ENCODE measurements around the gene CIAO3.

The CIAO3 gene

GRCh38 chr16:774086-775001 is 33.5 kb upstream of the CIAO3 start:
- Histone ChIP-seq H2AK5ac (ENCODE audit: low read length) (no peak overlapping the region), H3K18ac (ENCODE audit: low read length) (no peak overlapping the region), H3K27me3 (ENCODE audit: insufficient read depth, low read length) (no peaks in the 10 kb centered on the region), H3K79me2 (ENCODE audit: control insufficient read depth, insufficient read depth, low read length, poor library complexity) (no peaks in the 10 kb centered on the region), H3K4me3 (ENCODE audit: low read depth, low read length) (no peak overlapping the region), H3K9me3 (ENCODE audit: insufficient read depth, low read depth, low read length) (no peaks in the 10 kb centered on the region), H3K4me1 (ENCODE audit: control insufficient read depth in 1 of 2, insufficient read depth in 2 of 2, low read length in 2 of 2) (peaks cover 5% of the 10 kb centered on the region in 2 experiments), H3K79me1 (ENCODE audit: low read length) (no peaks in the 10 kb centered on the region), H4K91ac (ENCODE audit: low read depth, low read length) (no peak overlapping the region), H3K9ac (ENCODE audit: low read length) (no peak overlapping the region), H3K36me3 (ENCODE audit: control insufficient read depth in 1 of 2, insufficient read depth in 2 of 2, low read length in 2 of 2) (no peaks in the 10 kb centered on the region), H3K4me2 (ENCODE audit: low read length) (no peak overlapping the region), H2AFZ (ENCODE audit: insufficient read depth, low read length, poor library complexity) (no peak overlapping the region), H2BK120ac (ENCODE audit: insufficient read depth, low read length, poor library complexity) (no peak overlapping the region), H2BK5ac (ENCODE audit: low read depth, low read length, poor library complexity) (no peak overlapping the region), H4K8ac (ENCODE audit: low read depth, low read length) (no peak overlapping the region), H3K23ac (ENCODE audit: low read length) (no peak overlapping the region), H4K12ac (ENCODE audit: low read depth, low read length) (no peak overlapping the region), H3K4ac (ENCODE audit: low read depth, low read length) (no peak overlapping the region), H2BK12ac (ENCODE audit: low read length) (no peak overlapping the region), H3K27ac (ENCODE audit: low read depth, low read length) (no peak overlapping the region), H3K14ac (ENCODE audit: low read length) (no peak overlapping the region)
- no peak for DNase-seq
- no CpG with 5 or more reads among the region's 46 CpGs for WGBS (ENCODE audit: extremely low coverage, insufficient coverage, insufficient read length)

DNA sequence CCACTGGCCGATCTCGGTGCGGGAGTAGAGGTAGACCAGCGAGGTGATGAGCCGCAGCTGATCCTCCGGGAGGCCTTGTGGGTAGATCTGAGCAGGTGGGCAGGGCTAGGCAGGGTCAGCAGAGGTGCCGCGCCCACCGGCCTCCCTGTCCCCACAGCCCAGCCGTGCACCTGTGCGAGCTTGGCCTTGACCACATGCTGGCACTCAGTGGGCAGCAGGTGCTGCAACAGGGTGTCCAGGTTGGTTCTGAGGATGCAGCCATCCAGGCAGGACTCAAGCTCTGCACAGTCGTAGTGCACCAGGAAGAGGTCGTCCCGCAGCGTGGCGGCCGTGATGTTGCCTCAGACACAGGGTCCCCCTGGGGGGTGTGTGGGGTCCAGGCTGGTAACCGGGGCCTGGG is 32.2 kb upstream of the CIAO3 start:
- H2BK12ac ChIP-seq (ENCODE audit: low read length), result no peak overlapping the region
- no peak overlapping the region for H2AFZ ChIP-seq (ENCODE audit: insufficient read depth, low read length, poor library complexity)
- H3K4me2 ChIP-seq (ENCODE audit: low read length), result no peak overlapping the region
- H4K12ac ChIP-seq (ENCODE audit: low read depth, low read length), result no peak overlapping the region
- H4K8ac ChIP-seq (ENCODE audit: low read depth, low read length), result no peak overlapping the region
- no peak overlapping the region for H4K91ac ChIP-seq (ENCODE audit: low read depth, low read length)
- no peak overlapping the region for H3K18ac ChIP-seq (ENCODE audit: low read length)
- DNase-seq, result no peak
- H3K14ac ChIP-seq (ENCODE audit: low read length), result no peak overlapping the region
- H2BK5ac ChIP-seq (ENCODE audit: low read depth, low read length, poor library complexity), result no peak overlapping the region
- H3K4me1 ChIP-seq (ENCODE audit: control insufficient read depth in 1 of 2, insufficient read depth in 2 of 2, low read length in 2 of 2), result peaks cover 1 to 2% of the 10 kb centered on the region in 2 experiments
- H3K79me1 ChIP-seq (ENCODE audit: low read length), result no peaks in the 10 kb centered on the region
- no peaks in the 10 kb centered on the region for H3K36me3 ChIP-seq (ENCODE audit: control insufficient read depth in 1 of 2, insufficient read depth in 2 of 2, low read length in 2 of 2)
- no peaks in the 10 kb centered on the region for H3K27me3 ChIP-seq (ENCODE audit: insufficient read depth, low read length)
- H2BK120ac ChIP-seq (ENCODE audit: insufficient read depth, low read length, poor library complexity), result no peak overlapping the region
- H3K4me3 ChIP-seq (ENCODE audit: low read depth, low read length), result no peak overlapping the region
- no peaks in the 10 kb centered on the region for H3K79me2 ChIP-seq (ENCODE audit: control insufficient read depth, insufficient read depth, low read length, poor library complexity)
- no peaks in the 10 kb centered on the region for H3K9me3 ChIP-seq (ENCODE audit: insufficient read depth, low read depth, low read length)
- H3K4ac ChIP-seq (ENCODE audit: low read depth, low read length), result no peak overlapping the region
- no peak overlapping the region for H3K23ac ChIP-seq (ENCODE audit: low read length)
- H3K27ac ChIP-seq (ENCODE audit: low read depth, low read length), result no peak overlapping the region
- no CpG with 5 or more reads among the region's 18 CpGs for WGBS (ENCODE audit: extremely low coverage, insufficient coverage, insufficient read length)
- H2AK5ac ChIP-seq (ENCODE audit: low read length), result no peak overlapping the region
- H3K9ac ChIP-seq (ENCODE audit: low read length), result no peak overlapping the region

DNA sequence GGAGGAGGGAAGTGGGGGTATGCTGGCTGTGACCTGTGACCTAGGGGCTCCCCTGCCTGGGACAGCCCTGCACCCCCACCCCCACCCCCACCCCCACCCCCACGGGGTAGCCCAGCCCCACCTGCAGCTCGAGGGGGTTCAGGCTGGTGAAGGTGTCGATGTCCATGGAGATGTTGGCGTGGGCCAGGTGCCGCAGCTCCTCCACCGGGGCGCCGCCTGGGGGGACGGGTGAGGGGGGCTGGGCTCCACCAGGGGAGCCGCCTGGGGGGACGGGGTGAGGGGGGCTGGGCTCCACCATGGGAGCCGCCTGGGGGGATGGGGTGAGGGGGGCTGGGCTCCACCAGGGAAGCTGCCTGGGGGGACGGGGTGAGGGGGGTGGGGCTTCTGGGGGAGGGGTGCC is 29.6 kb upstream of the CIAO3 start:
- no peak overlapping the region for H3K27ac ChIP-seq (ENCODE audit: low read depth, low read length)
- H2BK12ac ChIP-seq (ENCODE audit: low read length), result no peak overlapping the region
- no peaks in the 10 kb centered on the region for H3K4me1 ChIP-seq (ENCODE audit: control insufficient read depth in 1 of 2, insufficient read depth in 2 of 2, low read length in 2 of 2)
- no peak overlapping the region for H3K4me3 ChIP-seq (ENCODE audit: low read depth, low read length)
- no peaks in the 10 kb centered on the region for H3K79me2 ChIP-seq (ENCODE audit: control insufficient read depth, insufficient read depth, low read length, poor library complexity)
- no peak for DNase-seq
- WGBS (ENCODE audit: extremely low coverage, insufficient coverage, insufficient read length), result no CpG with 5 or more reads among the region's 13 CpGs
- H3K23ac ChIP-seq (ENCODE audit: low read length), result no peak overlapping the region
- H3K27me3 ChIP-seq (ENCODE audit: insufficient read depth, low read length), result no peaks in the 10 kb centered on the region
- H2AK5ac ChIP-seq (ENCODE audit: low read length), result no peak overlapping the region
- H2BK5ac ChIP-seq (ENCODE audit: low read depth, low read length, poor library complexity), result no peak overlapping the region
- no peak overlapping the region for H2AFZ ChIP-seq (ENCODE audit: insufficient read depth, low read length, poor library complexity)
- no peak overlapping the region for H4K12ac ChIP-seq (ENCODE audit: low read depth, low read length)
- no peak overlapping the region for H3K4me2 ChIP-seq (ENCODE audit: low read length)
- no peak overlapping the region for H3K18ac ChIP-seq (ENCODE audit: low read length)
- no peak overlapping the region for H2BK120ac ChIP-seq (ENCODE audit: insufficient read depth, low read length, poor library complexity)
- H4K91ac ChIP-seq (ENCODE audit: low read depth, low read length), result no peak overlapping the region
- no peaks in the 10 kb centered on the region for H3K79me1 ChIP-seq (ENCODE audit: low read length)
- H4K8ac ChIP-seq (ENCODE audit: low read depth, low read length), result no peak overlapping the region
- H3K4ac ChIP-seq (ENCODE audit: low read depth, low read length), result no peak overlapping the region
- H3K9ac ChIP-seq (ENCODE audit: low read length), result no peak overlapping the region
- H3K14ac ChIP-seq (ENCODE audit: low read length), result no peak overlapping the region
- peaks cover 2% of the 10 kb centered on the region for H3K9me3 ChIP-seq (ENCODE audit: insufficient read depth, low read depth, low read length)
- H3K36me3 ChIP-seq (ENCODE audit: control insufficient read depth in 1 of 2, insufficient read depth in 2 of 2, low read length in 2 of 2), result no peaks in the 10 kb centered on the region

GRCh38 chr16:769934-770333 is 29.1 kb upstream of the CIAO3 start:
- Histone ChIP-seq H3K79me2 (ENCODE audit: control insufficient read depth, insufficient read depth, low read length, poor library complexity) (no peaks in the 10 kb centered on the region), H3K14ac (ENCODE audit: low read length) (no peak overlapping the region), H3K27me3 (ENCODE audit: insufficient read depth, low read length) (no peaks in the 10 kb centered on the region), H3K79me1 (ENCODE audit: low read length) (no peaks in the 10 kb centered on the region), H2AFZ (ENCODE audit: insufficient read depth, low read length, poor library complexity) (no peak overlapping the region), H3K4ac (ENCODE audit: low read depth, low read length) (no peak overlapping the region), H3K9ac (ENCODE audit: low read length) (no peak overlapping the region), H3K27ac (ENCODE audit: low read depth, low read length) (no peak overlapping the region), H4K91ac (ENCODE audit: low read depth, low read length) (no peak overlapping the region), H3K4me3 (ENCODE audit: low read depth, low read length) (no peak overlapping the region), H3K4me1 (ENCODE audit: control insufficient read depth in 1 of 2, insufficient read depth in 2 of 2, low read length in 2 of 2) (no peaks in the 10 kb centered on the region), H2BK5ac (ENCODE audit: low read depth, low read length, poor library complexity) (no peak overlapping the region), H2AK5ac (ENCODE audit: low read length) (no peak overlapping the region), H3K36me3 (ENCODE audit: control insufficient read depth in 1 of 2, insufficient read depth in 2 of 2, low read length in 2 of 2) (no peaks in the 10 kb centered on the region), H4K12ac (ENCODE audit: low read depth, low read length) (no peak overlapping the region), H2BK120ac (ENCODE audit: insufficient read depth, low read length, poor library complexity) (no peak overlapping the region), H3K9me3 (ENCODE audit: insufficient read depth, low read depth, low read length) (peaks cover 2% of the 10 kb centered on the region), H4K8ac (ENCODE audit: low read depth, low read length) (no peak overlapping the region), H3K23ac (ENCODE audit: low read length) (no peak overlapping the region), H3K18ac (ENCODE audit: low read length) (no peak overlapping the region), H2BK12ac (ENCODE audit: low read length) (no peak overlapping the region), H3K4me2 (ENCODE audit: low read length) (no peak overlapping the region)
- no CpG with 5 or more reads among the region's 19 CpGs for WGBS (ENCODE audit: extremely low coverage, insufficient coverage, insufficient read length)
- no peak for DNase-seq

Data from trophoblast cell (in vitro differentiated cells and primary cell).